Progenitor cell of endocrine pancreas (in vitro differentiated cells): Measurements from ENCODE around the gene BTRC. TPM values are rescaled to one million over a fixed set of nuclear protein-coding genes. Genes with fewer than 3 reads are reported as not detected.
"Not testable (repeated sequence)": the region's sequence is repeated elsewhere in the genome, so short reads cannot be mapped to it uniquely, and the experiment has no call there.

Experiments
- DNase-seq: peaks from one replicate; pipeline ENCODE4 v3.0.0; 2021; ENCODE audit warnings: low spot score; ENCODE audit not compliant: unreplicated experiment
- H3K27ac Mint-ChIP-seq: 2 replicates; pipeline ENCODE4 v1.8.0; 2021; ENCODE audit warnings: mild to moderate bottlenecking, moderate library complexity, mixed read lengths
- H3K27me3 Mint-ChIP-seq: 2 replicates; pipeline ENCODE4 v1.8.0; 2021; ENCODE audit warnings: mixed read lengths
- H3K36me3 Mint-ChIP-seq: 2 replicates; pipeline ENCODE4 v1.8.0; 2022; ENCODE audit warnings: mixed read lengths; ENCODE audit not compliant: insufficient read depth
- H3K4me1 Mint-ChIP-seq: 2 replicates; pipeline ENCODE4 v1.8.0; 2021; ENCODE audit warnings: low read depth, mixed read lengths
- H3K4me3 Mint-ChIP-seq: 2 replicates; pipeline ENCODE4 v1.8.0; 2021; ENCODE audit warnings: low read depth, mild to moderate bottlenecking, moderate library complexity, mixed read lengths
- H3K9me3 Mint-ChIP-seq: 2 replicates; pipeline ENCODE4 v1.8.0; 2021; ENCODE audit warnings: low read depth, mixed read lengths
- CTCF ChIP-seq: fragments of 200-600 bp; sonication (generic); IDR thresholded peaks from one replicate; pipeline ENCODE4 v1.5.0; 2021; ENCODE audit warnings: antibody characterized with exemption, mild to moderate bottlenecking; ENCODE audit not compliant: unreplicated experiment
- total RNA-seq: library from RNA; stranded (reverse); gene quantifications from 2 replicates; pipeline ENCODE4 v1.2.1, GENCODE V29; 2021

BTRC gene
- total RNA-seq, 1 donor from 2014 or later: 46.5 TPM

GRCh38 chr10:101311185-101312066, 42.5 kb upstream of the BTRC start:
- Mint-ChIP-seq H3K4me3 (peak overlapping the region; percentile 59), H3K27me3 (peaks cover 43% of the 10 kb centered on the region), H3K27ac (no peak overlapping the region), H3K9me3 (no peaks in the 10 kb centered on the region), H3K36me3 (no peaks in the 10 kb centered on the region), H3K4me1 (peaks cover 7% of the 10 kb centered on the region)
- TF ChIP-seq CTCF: no peak
- DNase-seq: peak; percentile 25

GRCh38 chr10:101319241-101319915, 34.6 kb upstream of the BTRC start:
- Mint-ChIP-seq H3K4me3 (no peak overlapping the region), H3K27ac (no peak overlapping the region), H3K27me3 (peaks cover 33% of the 10 kb centered on the region), H3K4me1 (no peaks in the 10 kb centered on the region), H3K36me3 (no peaks in the 10 kb centered on the region), H3K9me3 (no peaks in the 10 kb centered on the region)
- TF ChIP-seq CTCF: no peak
- no peak for DNase-seq

GRCh38 chr10:101321073-101321472, 32.9 kb upstream of the BTRC start:
- Mint-ChIP-seq H3K4me3 (no peak overlapping the region), H3K9me3 (no peaks in the 10 kb centered on the region), H3K36me3 (no peaks in the 10 kb centered on the region), H3K27me3 (peaks cover 33% of the 10 kb centered on the region), H3K4me1 (no peaks in the 10 kb centered on the region), H3K27ac (no peak overlapping the region)
- no peak for TF ChIP-seq CTCF
- no peak for DNase-seq

GRCh38 chr10:101322266-101323108, 31.5 kb upstream of the BTRC start:
- H3K9me3 Mint-ChIP-seq: peaks cover 6% of the 10 kb centered on the region
- H3K4me1 Mint-ChIP-seq: no peaks in the 10 kb centered on the region
- no peak overlapping the region for H3K27ac Mint-ChIP-seq
- H3K36me3 Mint-ChIP-seq: no peaks in the 10 kb centered on the region
- no peak for TF ChIP-seq CTCF
- DNase-seq: no peak
- no peak overlapping the region for H3K4me3 Mint-ChIP-seq
- H3K27me3 Mint-ChIP-seq: peaks cover 40% of the 10 kb centered on the region

GRCh38 chr10:101323495-101323894, 30.5 kb upstream of the BTRC start:
- DNase-seq: no peak
- Mint-ChIP-seq H3K27me3 (peaks cover 36% of the 10 kb centered on the region), H3K4me1 (no peaks in the 10 kb centered on the region), H3K4me3 (no peak overlapping the region), H3K36me3 (no peaks in the 10 kb centered on the region), H3K27ac (no peak overlapping the region), H3K9me3 (peaks cover 6% of the 10 kb centered on the region)
- no peak for TF ChIP-seq CTCF

GRCh38 chr10:101327454-101327853, 26.5 kb upstream of the BTRC start:
- DNase-seq, H3K4me3 Mint-ChIP-seq, H3K36me3 Mint-ChIP-seq, H3K9me3 Mint-ChIP-seq, H3K27ac Mint-ChIP-seq: not testable (repeated sequence)
- peaks cover 25% of the 10 kb centered on the region for H3K27me3 Mint-ChIP-seq
- peaks cover 17% of the 10 kb centered on the region for H3K4me1 Mint-ChIP-seq
